Measurements from ENCODE around the gene YIF1B. TPM values are rescaled to one million over a fixed set of nuclear protein-coding genes. Genes with fewer than 3 reads are reported as not detected.
"Not testable (repeated sequence)": the region's sequence is repeated elsewhere in the genome, so short reads cannot be mapped to it uniquely, and the experiment has no call there.

The YIF1B gene
- total RNA-seq, 3 donors from 2014 or later (not counting 1 experiment from before 2014, with no cell fraction given): 23.2 to 28.4 (median 24.1) TPM

GRCh38 chr19:38340927-38341326 lies 25.2 kb upstream of the YIF1B start:
- H3K4me1 Mint-ChIP-seq: peaks cover 18 to 35% of the 10 kb centered on the region in 2 donors
- no peak for DNase-seq
- no peaks in the 10 kb centered on the region for H3K9me3 Mint-ChIP-seq
- no peaks in the 10 kb centered on the region for H3K36me3 Mint-ChIP-seq
- Histone ChIP-seq H3K27ac (ENCODE audit: low read length) (no peak overlapping the region), H3K9me3 (ENCODE audit: control insufficient read depth, insufficient read depth, low read length) (no peaks in the 10 kb centered on the region), H3K4me3 (ENCODE audit: low read length) (no peak overlapping the region), H3K36me3 (ENCODE audit: control insufficient read depth, insufficient read depth, low read length) (peaks cover 4% of the 10 kb centered on the region), H3K4me1 (ENCODE audit: control insufficient read depth, insufficient read depth, low read length) (peaks cover 11% of the 10 kb centered on the region), H3K27me3 (ENCODE audit: control insufficient read depth, insufficient read depth, low read length) (no peaks in the 10 kb centered on the region)
- peak overlapping the region in 1 of 2 donors; percentile 15 for H3K27ac Mint-ChIP-seq
- intact Hi-C loops (cut with micrococcal nuclease): no loop called here
- ATAC-seq: no peak
- WGBS (ENCODE audit: insufficient coverage): 95% methylated on average over 2 of the region's 2 CpGs
- no peak overlapping the region for H3K4me3 Mint-ChIP-seq
- no peak for TF ChIP-seq CTCF (IDR thresholded peaks at IDR 0.05)
- H3K27me3 Mint-ChIP-seq (ENCODE audit: low read depth in 2 of 2): no peaks in the 10 kb centered on the region

- 98% methylated on average over 3 of the region's 4 CpGs for WGBS (ENCODE audit: insufficient coverage)
- not testable (repeated sequence) for H3K27me3 Mint-ChIP-seq (ENCODE audit: low read depth in 2 of 2); H3K36me3 Mint-ChIP-seq; H3K27me3 ChIP-seq (ENCODE audit: control insufficient read depth, insufficient read depth, low read length); H3K27ac ChIP-seq (ENCODE audit: low read length); H3K36me3 ChIP-seq (ENCODE audit: control insufficient read depth, insufficient read depth, low read length); ATAC-seq; H3K9me3 Mint-ChIP-seq; H3K9me3 ChIP-seq (ENCODE audit: control insufficient read depth, insufficient read depth, low read length); H3K4me3 ChIP-seq (ENCODE audit: low read length); H3K27ac Mint-ChIP-seq; DNase-seq
- intact Hi-C loops (cut with micrococcal nuclease): loop anchor here (10.0 kb wide), 1 partner anchor 1024 kb away; no protein-coding TSS in a partner anchor
- peaks cover 16% of the 10 kb centered on the region for H3K4me1 ChIP-seq (ENCODE audit: control insufficient read depth, insufficient read depth, low read length)
- Mint-ChIP-seq H3K4me1 (peaks cover 18 to 41% of the 10 kb centered on the region in 2 donors), H3K4me3 (peak overlapping the region; percentile 49)
Measured at GRCh38 chr19:38339011-38339410, 23.3 kb upstream of the YIF1B start.

GRCh38 chr19:38337360-38337653 lies 21.6 kb upstream of the YIF1B start:
- no peak for TF ChIP-seq CTCF (IDR thresholded peaks at IDR 0.05)
- no peaks in the 10 kb centered on the region for H3K27me3 ChIP-seq (ENCODE audit: control insufficient read depth, insufficient read depth, low read length)
- intact Hi-C loops (cut with micrococcal nuclease): loop anchor here (10.0 kb wide), 1 partner anchor 1023 kb away; no protein-coding TSS in a partner anchor
- no peaks in the 10 kb centered on the region for H3K9me3 Mint-ChIP-seq
- peak overlapping the region; percentile 99 for H3K27ac Mint-ChIP-seq
- peaks cover 16% of the 10 kb centered on the region for H3K4me1 ChIP-seq (ENCODE audit: control insufficient read depth, insufficient read depth, low read length)
- H3K27ac ChIP-seq (ENCODE audit: low read length): peak overlapping the region; percentile 33
- H3K27me3 Mint-ChIP-seq (ENCODE audit: low read depth in 2 of 2): no peaks in the 10 kb centered on the region
- ATAC-seq: no peak
- H3K4me3 Mint-ChIP-seq: peak overlapping the region; percentile 99
- peaks cover 4% of the 10 kb centered on the region for H3K36me3 ChIP-seq (ENCODE audit: control insufficient read depth, insufficient read depth, low read length)
- 71% methylated on average over 10 of the region's 10 CpGs for WGBS (ENCODE audit: insufficient coverage)
- DNase-seq: no peak
- peak overlapping the region; percentile 66 for H3K4me3 ChIP-seq (ENCODE audit: low read length)
- no peaks in the 10 kb centered on the region for H3K36me3 Mint-ChIP-seq
- H3K9me3 ChIP-seq (ENCODE audit: control insufficient read depth, insufficient read depth, low read length): no peaks in the 10 kb centered on the region
- H3K4me1 Mint-ChIP-seq: peaks cover 18 to 36% of the 10 kb centered on the region in 2 donors

GRCh38 chr19:38336638-38337359 lies 21.1 kb upstream of the YIF1B start:
- Mint-ChIP-seq H3K4me3 (peak overlapping the region; percentile 99), H3K27ac (peak overlapping the region; percentile 99), H3K9me3 (no peaks in the 10 kb centered on the region), H3K4me1 (peaks cover 18 to 36% of the 10 kb centered on the region in 2 donors), H3K27me3 (ENCODE audit: low read depth in 2 of 2) (no peaks in the 10 kb centered on the region), H3K36me3 (no peaks in the 10 kb centered on the region)
- H3K4me3 ChIP-seq (ENCODE audit: low read length): peak overlapping the region; percentile 66
- peak; percentile 92 to 98 for DNase-seq
- ATAC-seq: peak; percentile 71 to 84 (median 71)
- peaks cover 4% of the 10 kb centered on the region for H3K36me3 ChIP-seq (ENCODE audit: control insufficient read depth, insufficient read depth, low read length)
- H3K4me1 ChIP-seq (ENCODE audit: control insufficient read depth, insufficient read depth, low read length): peaks cover 16% of the 10 kb centered on the region
- WGBS (ENCODE audit: insufficient coverage): 5% methylated on average over 41 of the region's 41 CpGs
- no peak for TF ChIP-seq CTCF (IDR thresholded peaks at IDR 0.05)
- H3K9me3 ChIP-seq (ENCODE audit: control insufficient read depth, insufficient read depth, low read length): no peaks in the 10 kb centered on the region
- peak overlapping the region; percentile 86 for H3K27ac ChIP-seq (ENCODE audit: low read length)
- intact Hi-C loops (cut with micrococcal nuclease): loop anchor here (1.0 to 10.0 kb wide), 2 partner anchors 429 to 1022 kb away; partner anchors contain the start of gene SIPA1L3
- H3K27me3 ChIP-seq (ENCODE audit: control insufficient read depth, insufficient read depth, low read length): no peaks in the 10 kb centered on the region

All from natural killer cell (primary cell).